H54 (cell line): ENCODE data around the gene FDX2.

Experiments
- DNase-seq: peaks from one replicate; pipeline ENCODE4 v3.0.0; 2011; ENCODE audit warnings: low spot score, mixed read lengths; ENCODE audit not compliant: insufficient read length
- FAIRE-seq: peaks from 3 replicates; lab custom pipeline; 2011; peaks lifted over from hg19 to GRCh38; lab: Jason Lieb, UNC
- POLR2A ChIP-seq: IDR thresholded peaks from 2 replicates; pipeline ENCODE4 v1.6.1; 2011; ENCODE audit warnings: low read depth, mild to moderate bottlenecking, low read length

FDX2 gene

DNA sequence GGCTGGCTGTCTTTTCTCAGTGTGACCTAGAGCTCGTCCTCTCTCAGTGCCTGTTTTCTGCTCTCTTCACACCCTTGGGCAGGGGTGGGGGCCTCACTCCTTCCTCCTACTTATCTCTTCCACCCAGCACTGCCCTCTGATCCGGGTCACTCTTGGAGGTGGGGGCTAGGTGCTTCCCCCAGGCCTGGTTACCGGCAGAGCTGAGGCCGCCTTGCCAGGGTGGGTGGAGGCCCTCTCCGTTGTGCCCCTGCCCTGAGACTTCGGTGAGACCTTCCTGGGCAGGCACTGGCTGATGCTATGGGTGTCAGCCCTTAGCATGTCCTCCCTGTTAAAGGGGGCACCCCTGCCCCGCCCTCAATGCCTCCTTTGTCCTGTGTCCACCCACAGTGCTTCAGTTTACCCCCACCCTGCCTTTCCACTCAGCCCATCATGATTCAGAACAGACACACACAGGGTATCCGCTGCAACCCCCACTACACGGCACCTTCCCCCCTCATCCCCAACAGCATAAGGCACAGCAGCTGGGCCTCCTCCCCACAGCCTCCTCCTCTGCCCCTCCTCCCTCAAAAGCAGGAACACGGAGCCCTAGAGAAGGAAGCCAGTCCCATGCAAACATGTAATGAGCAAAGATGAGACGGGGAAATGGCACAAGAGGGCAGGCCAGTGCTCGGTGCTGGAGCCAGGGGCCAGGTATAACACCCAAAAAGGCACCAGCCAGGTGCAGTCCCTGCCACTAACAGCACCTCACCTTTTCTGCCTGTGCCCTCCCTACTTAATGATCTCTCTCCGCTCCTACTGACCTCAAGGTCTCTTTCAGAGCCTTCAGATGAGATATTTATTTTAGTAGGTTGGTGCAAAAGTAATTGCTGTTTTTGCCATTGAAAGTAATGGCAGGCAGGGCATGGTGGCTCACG lies 16.0 kb downstream of the FDX2 start:
- TF ChIP-seq POLR2A: no peak
- FAIRE-seq: no peak
- DNase-seq: no peak

DNA sequence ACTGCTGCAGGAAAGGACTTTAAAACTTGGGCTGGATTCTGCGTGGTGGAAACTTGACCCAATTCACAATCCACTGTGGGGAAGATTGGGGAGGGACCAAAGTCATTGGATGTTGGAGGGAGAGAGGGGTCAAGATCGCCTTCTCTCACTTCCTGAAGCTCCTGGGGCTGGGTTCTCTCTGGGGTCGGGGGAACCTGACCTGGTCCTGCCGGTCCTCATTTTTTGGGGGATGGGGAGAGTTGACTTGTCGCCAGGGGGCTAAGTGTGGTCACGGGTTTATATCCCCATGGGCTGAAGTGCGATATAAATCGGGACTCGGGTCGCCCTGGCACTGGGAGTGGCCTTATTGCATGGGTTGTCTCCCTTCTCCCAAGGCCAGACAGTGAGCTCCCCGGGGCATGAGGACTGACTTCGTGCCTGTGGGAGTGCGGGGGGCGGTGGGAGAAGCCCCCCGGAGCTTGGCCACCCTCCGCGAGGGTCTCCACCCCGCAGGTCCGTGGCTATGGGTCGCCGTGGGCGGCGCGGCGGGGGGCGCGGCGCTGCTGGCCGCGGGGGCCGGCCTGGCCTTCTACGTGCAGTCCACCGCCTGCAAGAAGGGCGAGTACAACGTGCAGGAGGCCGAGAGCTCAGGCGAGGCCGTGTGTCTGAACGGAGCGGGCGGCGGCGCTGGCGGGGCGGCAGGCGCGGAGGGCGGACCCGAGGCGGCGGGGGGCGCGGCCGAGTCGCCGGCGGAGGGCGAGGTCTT lies 19.8 kb downstream of the FDX2 start:
- no peak for TF ChIP-seq POLR2A
- FAIRE-seq (no peak), DNase-seq (no peak)

DNA sequence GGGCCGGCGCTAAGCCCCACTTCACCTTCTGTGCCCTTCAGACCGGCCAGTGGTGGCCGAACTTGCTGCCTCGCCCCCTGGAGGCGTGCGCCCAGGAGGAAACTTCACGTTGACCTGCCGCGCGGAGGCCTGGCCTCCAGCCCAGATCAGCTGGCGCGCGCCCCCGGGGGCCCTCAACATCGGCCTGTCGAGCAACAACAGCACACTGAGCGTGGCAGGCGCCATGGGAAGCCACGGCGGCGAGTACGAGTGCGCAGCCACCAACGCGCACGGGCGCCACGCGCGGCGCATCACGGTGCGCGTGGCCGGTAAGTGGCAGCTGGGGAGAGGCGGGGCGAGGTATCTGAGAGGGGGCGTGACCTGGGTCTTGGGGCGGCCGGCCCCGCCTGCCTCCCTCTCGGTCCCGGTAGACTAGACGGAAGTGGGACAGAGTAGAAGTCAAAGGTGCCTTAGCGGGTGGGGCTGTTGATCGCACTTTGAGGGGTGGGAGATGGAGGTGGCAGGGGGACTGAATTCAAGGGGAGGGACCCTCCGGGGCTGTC lies 20.4 kb downstream of the FDX2 start:
- FAIRE-seq: no peak
- DNase-seq: no peak
- TF ChIP-seq POLR2A: no peak

DNA sequence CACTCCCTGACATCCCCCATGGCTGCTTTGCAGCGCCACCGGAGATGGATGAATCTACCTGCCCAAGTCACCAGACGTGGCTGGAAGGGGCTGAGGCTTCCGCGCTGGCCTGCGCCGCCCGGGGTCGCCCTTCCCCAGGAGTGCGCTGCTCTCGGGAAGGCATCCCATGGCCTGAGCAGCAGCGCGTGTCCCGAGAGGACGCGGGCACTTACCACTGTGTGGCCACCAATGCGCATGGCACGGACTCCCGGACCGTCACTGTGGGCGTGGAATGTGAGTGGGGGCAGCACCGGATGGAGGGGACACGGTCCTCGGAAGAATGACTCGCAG lies 21.5 kb downstream of the FDX2 start:
- FAIRE-seq (no peak), DNase-seq (no peak)
- no peak for TF ChIP-seq POLR2A

- no peak for FAIRE-seq
- TF ChIP-seq POLR2A: no peak
- no peak for DNase-seq
Measured at GRCh38 chr19:10293637-10294367, 22.0 kb downstream of the FDX2 start.

GRCh38 chr19:10292789-10293636 lies 22.8 kb downstream of the FDX2 start:
- no peak for TF ChIP-seq POLR2A
- FAIRE-seq: no peak
- DNase-seq: no peak

GRCh38 chr19:10292206-10292788 lies 23.5 kb downstream of the FDX2 start:
- TF ChIP-seq POLR2A: no peak
- DNase-seq: peak; percentile 67
- no peak for FAIRE-seq

- no peak for TF ChIP-seq POLR2A
- FAIRE-seq: no peak
- DNase-seq: no peak
Measured at GRCh38 chr19:10291554-10292205, 24.1 kb downstream of the FDX2 start.

DNA sequence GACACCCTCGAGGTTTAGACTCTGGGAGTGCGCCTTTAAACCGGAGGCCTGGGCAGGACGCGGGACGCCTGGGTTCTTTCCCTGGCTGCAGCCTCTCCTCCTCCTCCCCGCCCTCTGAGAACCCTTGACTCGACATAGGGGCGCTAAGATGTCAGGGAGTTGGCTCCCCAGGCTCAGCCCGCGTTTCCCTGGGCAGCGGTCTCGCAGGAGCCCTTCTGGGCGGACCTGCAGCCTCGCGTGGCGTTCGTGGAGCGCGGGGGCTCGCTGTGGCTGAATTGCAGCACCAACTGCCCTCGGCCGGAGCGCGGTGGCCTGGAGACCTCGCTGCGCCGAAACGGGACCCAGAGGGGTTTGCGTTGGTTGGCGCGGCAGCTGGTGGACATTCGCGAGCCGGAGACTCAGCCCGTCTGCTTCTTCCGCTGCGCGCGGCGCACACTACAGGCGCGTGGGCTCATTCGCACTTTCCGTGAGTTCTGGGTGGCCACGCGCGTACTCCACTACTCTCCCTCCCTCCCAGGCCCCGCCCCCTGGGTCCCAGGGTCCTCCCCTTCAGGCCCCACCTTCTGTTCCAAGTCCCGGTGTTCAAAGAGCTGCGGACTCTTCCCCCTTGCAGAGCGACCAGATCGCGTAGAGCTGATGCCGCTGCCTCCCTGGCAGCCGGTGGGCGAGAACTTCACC lies 24.8 kb downstream of the FDX2 start:
- FAIRE-seq: no peak
- DNase-seq: no peak
- peak; percentile 38; the same call in 1 of the 2 replicates for TF ChIP-seq POLR2A

GRCh38 chr19:10290357-10290875 lies 25.4 kb downstream of the FDX2 start:
- FAIRE-seq: no peak
- TF ChIP-seq POLR2A: no peak
- DNase-seq: no peak

DNA sequence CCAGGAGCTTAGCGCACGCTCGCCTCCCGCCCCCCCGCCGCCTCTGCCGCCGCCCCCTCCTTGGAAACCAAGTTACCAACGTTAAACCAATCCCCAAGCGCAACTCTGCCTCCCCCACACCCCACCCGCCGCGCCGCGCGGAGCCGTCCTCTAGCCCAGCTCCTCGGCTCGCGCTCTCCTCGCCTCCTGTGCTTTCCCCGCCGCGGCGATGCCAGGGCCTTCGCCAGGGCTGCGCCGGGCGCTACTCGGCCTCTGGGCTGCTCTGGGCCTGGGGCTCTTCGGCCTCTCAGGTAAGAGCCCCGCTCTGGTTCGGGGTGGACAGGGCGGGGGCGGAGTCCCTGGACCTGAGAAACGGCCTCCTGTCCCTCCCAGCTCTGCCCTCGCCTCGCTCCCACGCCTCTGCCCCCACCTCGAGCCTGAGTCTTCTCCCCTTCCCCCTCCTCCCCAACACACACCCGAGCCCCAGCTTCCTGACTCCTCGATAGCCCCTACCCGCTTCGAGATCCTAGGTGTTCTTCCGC lies 25.9 kb downstream of the FDX2 start, which contains the start of gene ICAM5:
TSS of gene ICAM5 (plus strand) at position 117 of the 521 bp plus-strand sequence. CDS start at position 209, 92 bp downstream.
- TF ChIP-seq POLR2A: no peak
- DNase-seq: peak; percentile 55
- FAIRE-seq: no peak
